DND-41 (cell line): ENCODE data around the gene A3GALT2.

ENCODE experiments used
- ATAC-seq: fragments of 200-7000 bp; cut with Tn5 transposase; 3 replicates; pipeline ENCODE4 v1.9.1; 2021; ENCODE audit warnings: low read depth; ENCODE audit not compliant: insufficient read depth
- DNase-seq: peaks from one replicate; pipeline ENCODE4 v3.0.0-alpha.2; 2020
- H2AFZ ChIP-seq: 2 replicates; pipeline ENCODE4 v1.6.0; 2012; ENCODE audit warnings: low read depth, low read length
- H3K27ac ChIP-seq: 2 replicates; pipeline ENCODE4 v1.5.1; 2012; ENCODE audit warnings: low read length, inconsistent platforms
- H3K27me3 ChIP-seq: fragments of 200-600 bp; sonication (generic); 2 replicates; pipeline ENCODE4 v1.6.0; 2012; ENCODE audit warnings: low read length, mild to moderate bottlenecking, inconsistent platforms; ENCODE audit not compliant: insufficient read depth, poor library complexity
- H3K36me3 ChIP-seq: 2 replicates; pipeline ENCODE4 v1.5.1; 2012; ENCODE audit warnings: low read length, inconsistent platforms; ENCODE audit not compliant: insufficient read depth
- H3K4me1 ChIP-seq: 2 replicates; pipeline ENCODE4 v1.5.1; 2012; ENCODE audit warnings: mild to moderate bottlenecking, low read length; ENCODE audit not compliant: insufficient read depth
- H3K4me2 ChIP-seq: 2 replicates; pipeline ENCODE4 v1.6.0; 2012; ENCODE audit warnings: mild to moderate bottlenecking, moderate library complexity, low read length, inconsistent platforms; ENCODE audit not compliant: insufficient read depth
- H3K4me3 ChIP-seq, 2 experiments: fragments of 200-600 bp in 1 of 2; shearing (Covaris generic) in 1 of 2; 2 replicates each; pipeline ENCODE4 v1.5.1; 2012 to 2016; ENCODE audit warnings: inconsistent platforms in 2 of 2, low read length in 2 of 2, mild to moderate bottlenecking in 2 of 2, low read depth in 1 of 2, moderate library complexity in 1 of 2
- H3K79me2 ChIP-seq: 2 replicates; pipeline ENCODE4 v1.6.0; 2012; ENCODE audit warnings: low read length, inconsistent platforms; ENCODE audit not compliant: insufficient read depth
- H3K9ac ChIP-seq: 2 replicates; pipeline ENCODE4 v1.6.0; 2012; ENCODE audit warnings: low read depth, mild to moderate bottlenecking, inconsistent platforms, low read length, moderate library complexity
- H3K9me3 ChIP-seq: 2 replicates; pipeline ENCODE4 v1.5.1; 2012; ENCODE audit warnings: low read length, moderate library complexity, mild to moderate bottlenecking, inconsistent platforms; ENCODE audit not compliant: insufficient read depth, severe bottlenecking
- H4K20me1 ChIP-seq: 2 replicates; pipeline ENCODE4 v1.6.0; 2012; ENCODE audit warnings: low read length; ENCODE audit not compliant: insufficient read depth
- EZH2 ChIP-seq: IDR thresholded peaks from 3 replicates; pipeline ENCODE4 v1.6.1; 2012; ENCODE audit warnings: borderline replicate concordance, low read depth, mild to moderate bottlenecking, moderate library complexity, low read length, inconsistent platforms; ENCODE audit not compliant: severe bottlenecking
- TF ChIP-seq, protein P1 (sequence below): IDR thresholded peaks from 2 replicates; pipeline ENCODE4 v1.5.1; 2012; ENCODE audit warnings: borderline replicate concordance, low read length, moderate library complexity, mild to moderate bottlenecking; ENCODE audit not compliant: poor library complexity, severe bottlenecking; ENCODE audit errors: extremely low read depth

Gene A3GALT2

DNA sequence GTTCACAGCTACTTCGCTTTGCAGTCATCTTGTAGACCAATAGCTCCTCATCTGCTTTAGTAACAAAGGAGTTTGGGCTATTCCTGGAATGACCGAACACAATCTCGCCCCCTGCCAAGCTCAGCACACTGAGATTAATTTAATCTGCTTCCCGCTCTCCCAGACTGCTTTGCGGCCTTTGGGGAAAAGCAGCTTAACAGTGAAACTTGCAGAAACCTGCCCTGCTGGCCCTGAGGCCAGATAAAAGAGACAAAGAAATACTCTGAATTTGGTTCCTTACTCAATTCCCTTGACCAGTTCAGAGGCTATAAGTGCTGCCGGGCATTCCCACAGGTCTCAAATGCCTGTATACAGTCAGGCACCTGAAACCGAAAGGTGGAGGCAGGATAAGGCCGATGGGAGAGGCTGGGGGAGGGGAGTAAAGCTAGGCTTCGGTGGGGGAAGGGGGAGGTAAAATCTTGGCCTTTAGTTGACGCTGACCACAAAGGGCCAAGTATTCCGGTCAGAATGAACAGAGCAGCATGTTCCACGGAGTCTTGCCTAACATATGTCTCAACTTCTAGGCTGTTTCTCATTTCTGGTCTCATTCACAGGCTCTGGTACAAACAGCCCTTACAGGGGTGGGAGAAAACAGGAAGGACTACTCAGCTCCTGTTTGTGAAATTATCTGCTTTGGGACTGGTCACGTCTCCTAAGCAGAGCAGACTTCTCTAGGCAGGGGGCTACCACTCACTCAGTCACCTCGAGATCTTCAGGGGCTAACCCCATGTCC lies 17.7 kb upstream of the A3GALT2 start:
- H2AFZ ChIP-seq, result no peak overlapping the region
- H3K4me3 ChIP-seq, result no peak overlapping the region
- no peaks in the 10 kb centered on the region for H3K27me3 ChIP-seq
- no peaks in the 10 kb centered on the region for H3K4me1 ChIP-seq
- H4K20me1 ChIP-seq, result peaks cover 79% of the 10 kb centered on the region
- H3K36me3 ChIP-seq, result peaks cover 50% of the 10 kb centered on the region
- no peak overlapping the region for H3K27ac ChIP-seq
- DNase-seq (no peak), ATAC-seq (no peak)
- no peak overlapping the region for H3K4me2 ChIP-seq
- peaks cover 95% of the 10 kb centered on the region for H3K79me2 ChIP-seq
- H3K9ac ChIP-seq, result no peak overlapping the region
- TF ChIP-seq, protein P1, sequence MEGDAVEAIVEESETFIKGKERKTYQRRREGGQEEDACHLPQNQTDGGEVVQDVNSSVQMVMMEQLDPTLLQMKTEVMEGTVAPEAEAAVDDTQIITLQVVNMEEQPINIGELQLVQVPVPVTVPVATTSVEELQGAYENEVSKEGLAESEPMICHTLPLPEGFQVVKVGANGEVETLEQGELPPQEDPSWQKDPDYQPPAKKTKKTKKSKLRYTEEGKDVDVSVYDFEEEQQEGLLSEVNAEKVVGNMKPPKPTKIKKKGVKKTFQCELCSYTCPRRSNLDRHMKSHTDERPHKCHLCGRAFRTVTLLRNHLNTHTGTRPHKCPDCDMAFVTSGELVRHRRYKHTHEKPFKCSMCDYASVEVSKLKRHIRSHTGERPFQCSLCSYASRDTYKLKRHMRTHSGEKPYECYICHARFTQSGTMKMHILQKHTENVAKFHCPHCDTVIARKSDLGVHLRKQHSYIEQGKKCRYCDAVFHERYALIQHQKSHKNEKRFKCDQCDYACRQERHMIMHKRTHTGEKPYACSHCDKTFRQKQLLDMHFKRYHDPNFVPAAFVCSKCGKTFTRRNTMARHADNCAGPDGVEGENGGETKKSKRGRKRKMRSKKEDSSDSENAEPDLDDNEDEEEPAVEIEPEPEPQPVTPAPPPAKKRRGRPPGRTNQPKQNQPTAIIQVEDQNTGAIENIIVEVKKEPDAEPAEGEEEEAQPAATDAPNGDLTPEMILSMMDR, result no peak
- no peak for TF ChIP-seq EZH2
- no peaks in the 10 kb centered on the region for H3K9me3 ChIP-seq

DNA sequence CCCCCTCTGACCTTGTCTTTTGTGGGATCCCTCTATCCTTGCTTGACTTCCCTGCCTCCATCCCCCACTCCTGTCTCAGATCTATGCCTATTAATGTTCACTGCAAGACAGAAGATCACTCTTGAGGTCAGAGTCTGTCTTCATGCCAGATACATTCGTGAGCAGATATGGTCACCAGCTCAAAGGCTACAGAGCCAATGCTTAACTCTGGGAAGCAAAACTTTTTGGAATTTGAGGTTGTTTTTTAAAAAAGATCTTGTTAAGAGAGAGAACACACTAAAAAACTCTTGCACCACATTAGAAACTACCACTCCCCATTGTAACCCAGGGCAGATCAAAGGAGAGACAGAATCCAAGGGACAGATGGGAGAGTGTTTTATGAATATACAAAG lies 17.1 kb upstream of the A3GALT2 start:
- Histone ChIP-seq H3K79me2 (peaks cover 95% of the 10 kb centered on the region), H4K20me1 (peaks cover 83% of the 10 kb centered on the region), H3K9ac (no peak overlapping the region)

DNA sequence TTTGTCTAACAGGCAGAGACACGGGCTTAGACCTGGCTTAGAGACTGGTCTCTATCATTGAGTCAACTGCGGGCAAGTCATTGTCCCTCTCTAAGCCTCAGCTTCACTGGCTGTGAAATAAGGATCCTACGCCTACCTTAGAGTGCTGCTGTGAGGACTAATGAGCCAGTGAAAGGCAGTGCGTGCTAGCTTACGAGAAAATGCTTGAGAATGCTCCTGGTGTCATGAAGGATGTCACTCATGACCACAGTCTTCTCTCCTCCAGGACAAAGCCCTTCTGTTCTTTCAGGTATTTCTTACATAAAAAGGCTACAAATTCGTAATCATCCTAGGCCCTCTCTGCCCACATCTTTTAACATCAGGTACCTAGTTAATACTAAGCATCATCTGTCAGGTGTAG lies 16.5 kb upstream of the A3GALT2 start:
- H3K79me2 ChIP-seq, result peaks cover 95% of the 10 kb centered on the region
- H4K20me1 ChIP-seq, result peaks cover 85% of the 10 kb centered on the region
- no peaks in the 10 kb centered on the region for H3K27me3 ChIP-seq
- DNase-seq (no peak), ATAC-seq (no peak)
- H3K4me2 ChIP-seq, result no peak overlapping the region
- H3K9ac ChIP-seq, result no peak overlapping the region
- H3K36me3 ChIP-seq, result peaks cover 52% of the 10 kb centered on the region
- TF ChIP-seq, protein P1, result no peak
- no peak for TF ChIP-seq EZH2
- no peaks in the 10 kb centered on the region for H3K4me1 ChIP-seq
- H2AFZ ChIP-seq, result no peak overlapping the region
- no peaks in the 10 kb centered on the region for H3K9me3 ChIP-seq
- no peak overlapping the region for H3K27ac ChIP-seq
- no peak overlapping the region for H3K4me3 ChIP-seq

More for the DNA sequence above, 17.1 kb upstream of the A3GALT2 start:
- Histone ChIP-seq H2AFZ (no peak overlapping the region), H3K4me1 (no peaks in the 10 kb centered on the region), H3K27me3 (no peaks in the 10 kb centered on the region), H3K4me2 (no peak overlapping the region), H3K36me3 (peaks cover 52% of the 10 kb centered on the region), H3K27ac (no peak overlapping the region), H3K9me3 (no peaks in the 10 kb centered on the region), H3K4me3 (no peak overlapping the region)
- ATAC-seq (no peak), DNase-seq (no peak)
- TF ChIP-seq EZH2, result no peak

DNA sequence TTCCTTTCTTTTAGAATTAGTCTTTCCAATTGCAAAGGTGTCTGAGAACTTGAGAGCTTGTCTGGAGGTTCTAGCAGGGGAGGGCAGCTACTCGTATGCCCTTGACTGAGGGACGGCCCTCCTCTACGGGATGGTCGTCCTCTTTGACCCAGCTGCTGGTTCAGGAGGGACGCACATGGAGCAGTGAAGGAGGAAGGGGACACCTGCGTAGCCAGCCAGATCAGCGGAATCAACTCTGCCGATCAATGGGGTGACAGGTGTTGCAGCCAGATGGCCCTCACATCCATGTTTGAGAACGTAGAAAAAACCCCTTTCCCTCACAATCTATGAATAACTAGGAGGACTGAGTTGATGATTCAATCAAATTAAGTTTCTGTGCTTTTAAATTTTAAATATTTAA lies 15.7 kb upstream of the A3GALT2 start:
- Histone ChIP-seq H3K36me3 (peaks cover 52% of the 10 kb centered on the region), H3K9me3 (no peaks in the 10 kb centered on the region), H3K4me3 (no peak overlapping the region), H3K9ac (no peak overlapping the region), H3K4me2 (no peak overlapping the region), H2AFZ (no peak overlapping the region), H3K79me2 (peaks cover 87% of the 10 kb centered on the region), H4K20me1 (peaks cover 85% of the 10 kb centered on the region), H3K27ac (no peak overlapping the region), H3K27me3 (no peaks in the 10 kb centered on the region), H3K4me1 (no peaks in the 10 kb centered on the region)
- no peak for DNase-seq
- no peak for TF ChIP-seq EZH2
- TF ChIP-seq, protein P1, result no peak
- no peak for ATAC-seq
